ENCODE data around the gene PLSCR3.

The PLSCR3 gene

GRCh38 chr17:7346761-7347614 is 47.3 kb downstream of the PLSCR3 start:
- DNase-seq: no peak

GRCh38 chr17:7343250-7343649 is 51.1 kb downstream of the PLSCR3 start:
- no peak for DNase-seq

- DNase-seq: no peak
Measured at GRCh38 chr17:7341842-7342241, 52.5 kb downstream of the PLSCR3 start.

GRCh38 chr17:7340179-7340578 is 54.1 kb downstream of the PLSCR3 start:
- no peak for DNase-seq
